ENCODE data around the gene ZNF785. TPM values are rescaled to one million over a fixed set of nuclear protein-coding genes. Genes with fewer than 3 reads are reported as not detected.

ZNF785 gene
- total RNA-seq, 1 experiment from 2014 or later: 18.2 TPM

- Histone ChIP-seq H3K27ac (no peak overlapping the region), H3K36me3 (no peaks in the 10 kb centered on the region), H3K4me1 (no peaks in the 10 kb centered on the region), H3K4me3 (no peak overlapping the region), H3K9me3 (replicated peaks) (no peaks in the 10 kb centered on the region), H3K27me3 (no peaks in the 10 kb centered on the region)
- no peak for DNase-seq
These were observed 52.4 kb downstream of the ZNF785 start for GRCh38 chr16:30533146-30533522.

- no peak for DNase-seq
- no peak overlapping the region for H3K4me3 ChIP-seq
- H3K27me3 ChIP-seq: no peaks in the 10 kb centered on the region
- no peak overlapping the region for H3K27ac ChIP-seq
- peaks cover 4% of the 10 kb centered on the region; the same call in 1 of the 2 replicates for H3K4me1 ChIP-seq
- no peaks in the 10 kb centered on the region for H3K9me3 ChIP-seq (replicated peaks)
- no peaks in the 10 kb centered on the region for H3K36me3 ChIP-seq
These were observed 53.0 kb downstream of the ZNF785 start for GRCh38 chr16:30532285-30533145.

Other genes with a start within 250 kb of the ZNF785 start
- 52.2 and 52.3 TPM in 2 replicates for gene CD2BP2, start 230.4 kb downstream of the ZNF785 start, total RNA-seq (2014; rRNA removed; shearing (Covaris generic))
- 33.7 and 36.0 TPM in 2 replicates for gene TBC1D10B, start 215.2 kb downstream of the ZNF785 start, total RNA-seq (2014; rRNA removed; shearing (Covaris generic))
- gene MYL11, start 210.9 kb downstream of the ZNF785 start, total RNA-seq (2014; rRNA removed; shearing (Covaris generic)): 10.8 and 13.1 TPM in 2 replicates
- gene SEPTIN1, start 203.1 kb downstream of the ZNF785 start, total RNA-seq (2014; rRNA removed; shearing (Covaris generic)): 0.23 and 0.45 TPM in 2 replicates
- gene ZNF48, start 190.3 kb downstream of the ZNF785 start, total RNA-seq (2014; rRNA removed; shearing (Covaris generic)): 9.3 and 10.1 TPM in 2 replicates
- gene ZNF771, start 178.1 kb downstream of the ZNF785 start, total RNA-seq (2014; rRNA removed; shearing (Covaris generic)): 10.4 and 14.0 TPM in 2 replicates
- 80.0 and 88.5 TPM in 2 replicates for gene DCTPP1, start 155.7 kb downstream of the ZNF785 start, total RNA-seq (2014; rRNA removed; shearing (Covaris generic))
- gene SEPHS2, start 139.8 kb downstream of the ZNF785 start, total RNA-seq (2014; rRNA removed; shearing (Covaris generic)): 18.2 and 22.9 TPM in 2 replicates
- gene ITGAL, start 113.0 kb downstream of the ZNF785 start, total RNA-seq (2014; rRNA removed; shearing (Covaris generic)): not detected in 2 replicates
- 59.7 and 62.5 TPM in 2 replicates for gene ZNF768, start 59.1 kb downstream of the ZNF785 start, total RNA-seq (2014; rRNA removed; shearing (Covaris generic))
- gene ZNF747, start 50.8 kb downstream of the ZNF785 start, total RNA-seq (2014; rRNA removed; shearing (Covaris generic)): 11.2 and 12.0 TPM in 2 replicates
- 10.7 and 11.3 TPM in 2 replicates for gene ZNF764, start 27.3 kb downstream of the ZNF785 start, total RNA-seq (2014; rRNA removed; shearing (Covaris generic))
- 4.2 and 4.3 TPM in 2 replicates for gene ZNF688, start 14.0 kb downstream of the ZNF785 start, total RNA-seq (2014; rRNA removed; shearing (Covaris generic))
- gene ZNF689, start 24.7 kb upstream of the ZNF785 start, total RNA-seq (2014; rRNA removed; shearing (Covaris generic)): 15.6 and 16.4 TPM in 2 replicates
- gene PRR14, start 65.3 kb upstream of the ZNF785 start, total RNA-seq (2014; rRNA removed; shearing (Covaris generic)): 10.5 and 12.7 TPM in 2 replicates
- gene FBRS, start 72.7 kb upstream of the ZNF785 start, total RNA-seq (2014; rRNA removed; shearing (Covaris generic)): 17.6 and 21.1 TPM in 2 replicates
- 19.3 and 22.0 TPM in 2 replicates for gene SRCAP, start 113.5 kb upstream of the ZNF785 start, total RNA-seq (2014; rRNA removed; shearing (Covaris generic))
- gene PHKG2, start 162.7 kb upstream of the ZNF785 start, total RNA-seq (2014; rRNA removed; shearing (Covaris generic)): 26.3 and 26.4 TPM in 2 replicates
- gene CFAP119, start 176.4 kb upstream of the ZNF785 start, total RNA-seq (2014; rRNA removed; shearing (Covaris generic)): 4.1 and 4.2 TPM in 2 replicates
- 120 and 124 TPM in 2 replicates for gene RNF40, start 176.6 kb upstream of the ZNF785 start, total RNA-seq (2014; rRNA removed; shearing (Covaris generic))
- gene ZNF629, start 201.5 kb upstream of the ZNF785 start, total RNA-seq (2014; rRNA removed; shearing (Covaris generic)): 28.6 and 29.8 TPM in 2 replicates